KMS-11 (cell line): ENCODE data around the gene COX19.

Experiments used
- H2AFZ ChIP-seq: fragments of 200-600 bp; sonication (generic); 2 replicates; pipeline ENCODE4 v1.6.1; 2016; ENCODE audit warnings: antibody characterized with exemption, mixed run types, low read depth
- H3K27ac ChIP-seq: fragments of 200-600 bp; sonication (generic); 2 replicates; pipeline ENCODE4 v1.6.1; 2016; ENCODE audit warnings: mild to moderate bottlenecking, mixed run types
- H3K27me3 ChIP-seq: fragments of 200-600 bp; sonication (generic); 2 replicates; pipeline ENCODE4 v1.6.1; 2017; ENCODE audit warnings: mild to moderate bottlenecking, low read depth, mixed run types, moderate library complexity; ENCODE audit not compliant: insufficient read depth
- H3K36me3 ChIP-seq: fragments of 200-600 bp; sonication (generic); 2 replicates; pipeline ENCODE4 v1.6.1; 2017; ENCODE audit warnings: mild to moderate bottlenecking, mixed run types; ENCODE audit not compliant: insufficient read depth
- H3K4me1 ChIP-seq: fragments of 200-600 bp; sonication (generic); 2 replicates; pipeline ENCODE4 v1.6.1; 2016; ENCODE audit warnings: mild to moderate bottlenecking, low read depth, mixed run types; ENCODE audit not compliant: poor library complexity, severe bottlenecking
- H3K4me2 ChIP-seq: fragments of 200-600 bp; sonication (generic); 2 replicates; pipeline ENCODE4 v1.7.0; 2016; ENCODE audit warnings: mild to moderate bottlenecking, mixed run types
- H3K4me3 ChIP-seq: fragments of 200-600 bp; sonication (generic); IDR thresholded peaks from 2 replicates; pipeline ENCODE4 v1.6.1; 2017; ENCODE audit warnings: low read depth, low read length, mixed read lengths; ENCODE audit not compliant: insufficient read depth
- H3K79me2 ChIP-seq: fragments of 200-600 bp; sonication (generic); 2 replicates; pipeline ENCODE4 v1.6.1; 2016; ENCODE audit warnings: low read depth, mixed run types; ENCODE audit not compliant: insufficient read depth
- H3K9ac ChIP-seq: fragments of 200-600 bp; sonication (generic); 2 replicates; pipeline ENCODE4 v1.6.1; 2016; ENCODE audit warnings: mild to moderate bottlenecking, mixed run types
- H4K20me1 ChIP-seq: fragments of 200-600 bp; sonication (generic); 2 replicates; pipeline ENCODE4 v1.6.1; 2016; ENCODE audit warnings: mild to moderate bottlenecking, mixed run types; ENCODE audit not compliant: insufficient read depth
- CTCF ChIP-seq: fragments of 200-600 bp; sonication (generic); conservative IDR thresholded peaks from 2 replicates; pipeline ENCODE4 v1.6.1; 2017; ENCODE audit warnings: low read depth, mild to moderate bottlenecking, antibody characterized with exemption, low read length, moderate library complexity, mixed read lengths

COX19 gene

DNA sequence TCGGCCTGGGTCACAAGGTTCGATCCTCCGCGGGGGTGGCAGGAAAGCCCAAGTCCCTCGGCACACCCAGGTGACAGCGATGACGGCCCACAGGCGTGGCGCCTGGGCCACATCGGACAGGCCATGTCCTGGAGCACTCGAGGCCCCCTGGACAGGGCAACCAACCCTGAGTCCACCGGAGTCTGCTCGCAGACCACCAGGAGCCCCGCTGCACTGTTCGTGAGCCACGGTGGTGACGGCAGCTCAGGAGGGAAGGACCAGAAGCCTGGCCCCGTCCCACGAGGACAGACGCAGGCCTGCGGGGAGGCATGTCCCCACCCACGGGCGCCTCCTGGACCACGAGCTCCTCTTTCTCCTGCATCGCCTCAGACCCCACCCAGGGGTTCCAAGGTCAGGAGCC lies 46.6 kb upstream of the COX19 start:
- Histone ChIP-seq H3K36me3 (no peaks in the 10 kb centered on the region), H3K79me2 (no peaks in the 10 kb centered on the region), H3K4me2 (no peak overlapping the region), H3K4me3 (no peak overlapping the region), H3K9ac (no peak overlapping the region), H2AFZ (no peak overlapping the region), H4K20me1 (no peaks in the 10 kb centered on the region), H3K27ac (no peak overlapping the region), H3K4me1 (peaks cover 33% of the 10 kb centered on the region), H3K27me3 (no peaks in the 10 kb centered on the region)
- TF ChIP-seq CTCF: no peak

DNA sequence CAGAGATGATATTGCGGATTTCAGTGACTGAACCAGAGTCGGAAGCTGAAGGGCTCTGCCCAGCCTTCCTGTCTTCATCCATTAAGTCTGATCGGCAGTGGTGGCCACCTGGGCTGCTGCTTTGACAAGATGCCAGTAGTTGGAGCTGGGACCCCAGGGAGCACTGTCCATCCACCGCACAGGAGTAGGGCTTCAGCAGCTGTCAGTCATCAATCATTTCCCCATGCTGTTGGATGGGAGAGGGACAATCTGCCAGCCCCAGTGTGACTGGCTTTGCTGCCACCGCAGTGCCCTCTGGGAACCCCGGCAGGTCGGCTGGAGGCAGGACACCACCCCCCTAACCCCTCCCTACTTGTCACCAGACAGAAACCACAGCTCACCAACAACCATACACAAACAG lies 46.0 kb upstream of the COX19 start:
- H3K36me3 ChIP-seq: no peaks in the 10 kb centered on the region
- no peak overlapping the region for H2AFZ ChIP-seq
- H3K9ac ChIP-seq: no peak overlapping the region
- H3K4me1 ChIP-seq: peaks cover 33% of the 10 kb centered on the region
- H4K20me1 ChIP-seq: no peaks in the 10 kb centered on the region
- no peak overlapping the region for H3K4me2 ChIP-seq
- H3K27me3 ChIP-seq: no peaks in the 10 kb centered on the region
- no peaks in the 10 kb centered on the region for H3K79me2 ChIP-seq
- no peak overlapping the region for H3K27ac ChIP-seq
- no peak overlapping the region for H3K4me3 ChIP-seq
- no peak for TF ChIP-seq CTCF

DNA sequence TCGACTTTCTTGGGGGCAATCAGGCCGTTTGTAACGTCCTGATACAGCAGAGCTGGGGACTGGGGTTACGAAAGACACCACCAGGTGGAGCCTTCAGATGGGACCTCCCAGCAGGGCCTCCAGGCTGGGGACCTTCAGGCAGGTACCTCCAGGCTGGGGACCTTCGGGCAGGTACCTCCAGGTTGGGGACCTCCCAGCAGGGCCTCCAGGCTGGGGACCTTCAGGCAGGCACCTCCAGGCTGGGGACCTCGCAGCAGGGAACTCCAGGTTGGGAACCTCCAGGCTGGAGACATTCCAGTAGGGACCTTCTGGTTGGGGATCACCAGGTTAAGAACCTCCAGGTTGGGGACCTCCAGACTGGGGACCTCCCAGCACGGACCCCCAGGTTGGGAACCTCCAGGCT lies 45.5 kb upstream of the COX19 start:
- Histone ChIP-seq H3K27ac (no peak overlapping the region), H3K4me2 (no peak overlapping the region), H4K20me1 (no peaks in the 10 kb centered on the region), H3K36me3 (no peaks in the 10 kb centered on the region), H2AFZ (no peak overlapping the region), H3K79me2 (no peaks in the 10 kb centered on the region), H3K4me3 (no peak overlapping the region), H3K27me3 (no peaks in the 10 kb centered on the region), H3K4me1 (peaks cover 31% of the 10 kb centered on the region), H3K9ac (no peak overlapping the region)
- no peak for TF ChIP-seq CTCF

- TF ChIP-seq CTCF: no peak
- Histone ChIP-seq H3K27ac (no peak overlapping the region), H3K4me2 (no peak overlapping the region), H3K4me1 (peaks cover 22% of the 10 kb centered on the region), H4K20me1 (no peaks in the 10 kb centered on the region), H3K9ac (no peak overlapping the region), H3K27me3 (no peaks in the 10 kb centered on the region), H3K4me3 (no peak overlapping the region), H3K36me3 (no peaks in the 10 kb centered on the region), H3K79me2 (no peaks in the 10 kb centered on the region), H2AFZ (no peak overlapping the region)
Observed at GRCh38 chr7:1019789-1020610, 44.7 kb upstream of the COX19 start.
